GM12878 (cell line): ENCODE data around the gene SKAP1.

Experiments used
- CBFB ChIP-seq: IDR thresholded peaks from 2 replicates; pipeline ENCODE4 v1.6.1; 2016; ENCODE audit warnings: antibody characterized with exemption, low read depth
- CBX5 ChIP-seq: sonication (generic); IDR thresholded peaks from 2 replicates; pipeline ENCODE4 v1.6.1; 2016; ENCODE audit warnings: low read depth, moderate library complexity, mild to moderate bottlenecking, inconsistent platforms
- CTCF ChIP-seq, 3 experiments: IDR thresholded peaks in 2 of 3; conservative IDR thresholded peaks in 1 of 3; 2 replicates each; pipeline ENCODE4 v1.5.1; 2011; ENCODE audit warnings: low read depth in 3 of 3, low read length in 3 of 3, mild to moderate bottlenecking in 3 of 3, control low read depth in 2 of 3, moderate library complexity in 2 of 3, inconsistent platforms in 1 of 3, mixed read lengths in 1 of 3; ENCODE audit not compliant: control insufficient read depth in 2 of 3, insufficient read depth in 1 of 3; ENCODE audit errors: extremely low read depth in 1 of 3
- DPF2 ChIP-seq: fragments of 450-650 bp; IDR thresholded peaks from 2 replicates; pipeline ENCODE4 v1.6.1; 2017; ENCODE audit warnings: mild to moderate bottlenecking
- EZH2 ChIP-seq: IDR thresholded peaks from 2 replicates; pipeline ENCODE4 v1.6.1; 2012; ENCODE audit warnings: low read depth, mild to moderate bottlenecking, control low read depth, inconsistent platforms, low read length, borderline replicate concordance; ENCODE audit not compliant: control insufficient read depth
- MTA2 ChIP-seq: fragments of 450-650 bp; IDR thresholded peaks from 2 replicates; pipeline ENCODE4 v1.6.1; 2016; ENCODE audit warnings: low read depth, mild to moderate bottlenecking, moderate library complexity
- MTA3 ChIP-seq: IDR thresholded peaks from 2 replicates; pipeline ENCODE4 v1.6.1; 2012; ENCODE audit warnings: low read length, inconsistent platforms, borderline replicate concordance
- MXI1 ChIP-seq: fragments of 150-350 bp; IDR thresholded peaks from 2 replicates; pipeline ENCODE4 v1.6.1; 2011; ENCODE audit warnings: low read depth, mild to moderate bottlenecking, inconsistent platforms, low read length, improper control_type of control experiment
- POLR2A ChIP-seq: IDR thresholded peaks from 2 replicates; pipeline ENCODE4 v1.6.1; 2011; ENCODE audit warnings: low read depth, mild to moderate bottlenecking, low read length

DNA sequence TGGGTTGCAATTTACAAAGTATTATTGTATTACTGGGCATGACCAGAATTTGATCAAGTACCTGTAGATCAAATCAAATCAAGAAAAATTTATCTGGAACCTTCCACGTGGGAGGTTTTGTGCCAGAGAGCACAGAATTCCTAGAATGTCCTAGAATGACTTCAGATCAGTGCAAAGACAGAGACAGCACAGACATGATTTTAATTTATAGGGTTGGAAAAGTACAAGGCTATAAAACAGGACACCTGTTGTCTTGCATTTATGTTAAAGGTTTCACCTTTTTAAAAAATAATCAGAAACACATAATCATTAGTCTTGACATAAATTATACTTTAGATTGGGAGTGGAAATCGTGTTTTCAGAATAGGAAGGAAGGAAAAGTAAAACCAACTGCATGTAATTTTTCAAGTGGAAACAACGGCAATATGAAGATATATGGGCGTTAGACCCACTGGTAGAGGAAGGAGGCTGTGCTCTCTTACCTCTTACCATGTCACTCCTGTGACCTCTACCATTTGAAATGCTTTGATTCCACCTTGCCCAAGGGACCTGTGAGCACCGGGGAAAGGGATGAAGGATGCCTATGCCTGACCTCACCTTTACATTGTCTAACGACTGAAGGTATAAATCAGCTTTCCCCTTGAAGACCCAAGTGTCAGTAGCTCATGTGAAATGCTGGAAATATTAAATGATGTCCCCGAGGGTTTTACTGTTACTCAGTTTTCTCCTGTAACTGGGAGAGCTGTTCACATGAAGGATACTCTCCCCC, 222.1 kb downstream of the SKAP1 start:
- TF ChIP-seq MTA3 = no peak
- TF ChIP-seq CTCF (IDR thresholded peaks at IDR 0.05 in 2 of 3, conservative IDR thresholded peaks at IDR 0.05 in 1 of 3; ENCODE audit: control insufficient read depth in 2 of 3, extremely low read depth in 1 of 3, insufficient read depth in 1 of 3, low read depth in 3 of 3, low read length in 3 of 3) = no peak
- TF ChIP-seq MXI1 = no peak
- TF ChIP-seq CBFB = no peak
- no peak for TF ChIP-seq MTA2
- no peak for TF ChIP-seq EZH2
- no peak for TF ChIP-seq POLR2A
- TF ChIP-seq DPF2 = no peak
- TF ChIP-seq CBX5 = no peak
